Myocyte (in vitro differentiated cells): ENCODE data around the gene SYVN1. TPM values are rescaled to one million over a fixed set of nuclear protein-coding genes. Genes with fewer than 3 reads are reported as not detected.
"Not testable (repeated sequence)": the region's sequence is repeated elsewhere in the genome, so short reads cannot be mapped to it uniquely, and the experiment has no call there.

ENCODE experiments used
- DNase-seq: peaks from one replicate; pipeline ENCODE4 v3.0.0-alpha.2; 2012; ENCODE audit warnings: low read depth
- total RNA-seq: library from RNA; depleted of rRNA; stranded (reverse); fragments of >200 nt; gene quantifications from 2 replicates; pipeline ENCODE4 v1.2.3, GENCODE V29; 2014

Gene SYVN1
- total RNA-seq, 1 donor from 2014 or later = 25.1 TPM

DNA sequence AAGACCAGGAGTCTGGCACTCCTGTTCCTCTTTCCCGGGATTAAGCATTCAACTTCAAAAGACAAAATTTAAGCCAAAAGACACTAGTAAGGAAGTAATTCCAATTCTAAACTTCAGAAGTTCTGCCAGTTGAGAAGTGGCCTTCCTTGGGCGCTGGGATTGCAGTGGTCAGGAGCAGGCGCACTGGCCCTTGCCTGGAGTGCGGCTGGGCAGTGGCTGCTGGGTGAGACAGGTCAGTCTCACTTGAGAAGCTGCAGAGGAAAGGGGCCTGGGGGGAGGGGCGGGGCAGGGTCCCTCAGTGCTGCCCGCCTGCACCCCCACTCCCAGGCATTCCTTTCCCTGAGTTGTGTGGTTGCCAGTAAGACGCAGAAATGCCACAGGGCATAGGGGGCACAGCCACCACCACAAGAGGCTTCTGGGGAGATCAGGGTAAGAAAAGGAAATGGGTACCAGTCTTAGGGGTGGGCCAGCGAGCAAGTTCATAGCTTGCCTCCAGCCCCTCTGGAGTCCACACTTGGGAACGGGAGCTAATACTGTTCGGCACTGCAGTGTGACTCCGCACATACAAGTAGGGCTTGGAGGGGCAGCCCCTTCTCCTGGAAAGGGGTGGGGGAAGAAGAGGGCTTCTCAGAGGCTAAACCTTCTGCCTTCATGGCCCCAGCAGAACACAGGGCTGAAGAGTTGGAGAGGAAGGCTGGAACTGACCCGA lies 6.7 kb downstream of the SYVN1 start:
- DNase-seq = no peak

DNA sequence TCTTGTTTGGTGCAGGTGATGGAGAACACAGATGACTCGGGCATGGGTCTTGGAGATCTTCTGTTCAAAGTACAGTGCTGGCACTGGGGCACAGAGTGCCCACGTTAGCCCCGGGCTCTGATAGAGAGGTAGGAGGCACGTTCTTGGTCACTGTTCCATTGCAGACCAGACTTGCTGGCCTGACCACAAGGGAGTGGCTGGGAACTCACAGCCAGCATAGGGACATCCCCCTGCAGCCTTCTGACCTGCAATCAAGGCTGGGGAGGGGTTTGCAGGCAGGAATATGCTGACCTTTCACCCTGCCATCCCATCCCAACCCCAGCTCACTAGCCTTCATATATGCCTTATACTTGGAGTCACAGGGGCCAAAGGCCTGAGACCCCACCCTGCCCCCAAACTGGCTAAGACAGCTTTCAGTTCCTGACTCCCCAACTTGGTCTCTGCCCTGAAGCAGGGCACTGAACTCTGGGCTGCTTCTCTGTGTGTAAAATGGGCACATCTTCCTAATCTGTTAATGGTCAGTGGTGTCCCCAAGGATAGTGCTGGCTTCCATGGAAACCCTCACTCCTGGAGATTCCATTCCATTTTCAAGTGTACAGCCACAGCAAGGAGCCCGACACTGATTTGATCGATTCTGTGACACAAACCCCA lies 7.6 kb downstream of the SYVN1 start:
- DNase-seq = no peak

DNA sequence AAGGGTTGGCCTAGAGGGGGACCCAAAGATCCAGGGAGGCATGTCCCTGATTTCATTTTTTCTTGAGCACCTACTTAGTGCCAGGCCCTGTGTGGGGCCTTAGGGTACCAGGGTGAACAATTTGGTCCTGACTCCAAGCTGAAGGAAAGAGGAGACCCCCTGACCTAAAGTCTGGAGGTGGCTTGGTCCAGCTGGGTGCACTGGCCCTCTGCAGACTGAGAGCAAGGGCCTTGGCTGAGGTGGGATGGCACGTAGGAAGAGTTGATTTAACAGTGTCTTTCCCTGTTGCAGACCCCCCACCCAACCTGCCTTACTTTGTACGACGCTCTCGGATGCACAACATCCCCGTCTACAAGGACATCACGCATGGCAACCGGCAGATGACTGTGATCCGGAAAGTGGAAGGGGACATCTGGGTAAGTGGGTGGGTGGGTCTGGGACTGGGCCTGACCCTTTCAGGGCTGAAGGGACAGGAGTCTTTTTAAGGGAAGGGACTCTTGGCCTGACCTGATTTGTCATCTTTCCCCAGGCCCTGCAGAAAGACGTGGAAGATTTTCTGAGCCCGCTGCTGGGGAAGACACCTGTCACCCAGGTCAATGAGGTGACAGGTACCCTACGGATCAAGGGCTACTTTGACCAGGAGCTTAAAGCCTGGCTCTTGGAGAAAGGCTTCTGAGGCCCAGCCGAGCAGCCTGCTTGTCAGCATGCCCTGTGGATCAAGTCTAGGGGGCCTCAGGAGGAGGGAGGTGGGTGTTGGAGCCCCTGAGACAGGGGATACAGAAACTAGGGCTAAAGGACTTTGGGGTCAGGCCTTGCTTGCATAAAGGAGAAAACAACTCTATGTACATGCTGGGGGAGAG lies 8.9 kb downstream of the SYVN1 start:
- DNase-seq = no peak

DNA sequence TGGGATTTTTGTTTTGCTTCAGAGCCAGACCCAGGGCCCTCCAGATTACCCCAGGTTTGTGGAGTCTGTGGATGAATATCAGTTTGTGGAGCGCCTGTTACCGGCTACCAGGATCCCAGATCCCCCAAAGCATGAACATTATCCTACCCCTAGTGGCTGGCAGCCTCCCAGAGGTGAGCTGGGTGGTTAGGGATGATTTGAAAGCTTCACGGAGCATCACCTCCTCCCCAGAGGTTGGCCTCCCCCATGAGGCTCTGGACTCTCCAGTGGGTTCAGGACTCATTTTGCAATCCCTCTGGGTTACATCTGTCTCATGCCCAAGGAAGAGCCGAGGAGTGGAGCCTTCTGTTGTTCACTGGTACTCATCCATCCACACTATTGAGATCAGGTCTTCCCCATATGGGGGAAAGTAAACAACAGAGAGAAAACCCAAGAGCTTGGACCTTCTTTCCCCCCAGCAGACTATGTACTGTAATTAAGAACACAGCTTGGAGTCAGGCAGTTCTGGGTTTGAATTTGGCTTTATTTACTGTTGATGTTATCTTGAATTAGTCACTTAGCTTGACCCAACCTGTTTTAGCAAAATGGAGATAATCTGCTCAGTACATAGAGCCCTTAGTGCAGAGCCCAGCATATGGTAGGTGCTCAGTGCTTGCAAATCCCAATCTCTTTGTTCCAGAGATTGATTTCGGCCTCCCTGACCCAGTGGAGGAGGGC lies 9.7 kb downstream of the SYVN1 start:
- DNase-seq = no peak

DNA sequence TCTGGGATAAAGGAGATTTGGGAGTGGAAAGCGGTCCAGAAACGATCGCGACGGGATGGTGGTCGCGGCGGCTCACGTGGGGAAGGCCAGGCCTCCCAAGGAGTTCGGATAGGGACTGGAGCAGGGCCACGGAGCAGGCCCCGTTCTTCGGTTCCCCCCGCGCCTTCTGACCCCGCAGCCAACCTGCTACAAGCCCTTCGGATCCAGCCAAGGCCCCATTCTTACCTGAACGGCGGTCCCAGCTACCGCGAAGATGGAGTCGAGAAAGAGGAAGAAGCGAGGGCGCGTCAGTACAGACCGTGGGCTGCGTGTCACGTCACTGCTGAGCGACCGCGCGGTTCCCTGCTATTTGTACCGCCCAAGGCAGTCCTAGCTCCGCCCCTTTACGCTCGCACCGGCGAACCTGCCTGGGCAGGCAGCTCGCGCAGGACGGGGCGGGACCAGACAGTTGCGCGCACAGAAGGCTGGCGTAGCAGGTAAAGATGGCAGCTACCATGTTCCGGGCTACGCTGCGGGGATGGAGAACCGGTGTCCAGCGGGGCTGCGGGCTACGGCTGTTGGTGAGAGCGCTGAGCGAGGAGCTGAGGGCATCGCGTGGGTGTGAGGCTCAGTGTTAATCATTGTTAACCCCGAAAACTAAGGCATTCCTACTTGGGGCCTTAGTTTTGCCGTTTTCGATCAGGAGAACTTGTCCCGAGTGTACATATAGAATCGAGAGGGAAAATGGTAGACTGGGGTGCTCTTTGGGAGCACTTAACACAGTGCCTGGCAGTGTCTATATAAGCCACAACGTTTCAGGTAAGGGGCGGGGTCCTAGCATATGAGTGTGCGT lies 12.2 kb downstream of the SYVN1 start, which contains the start of the genes FAU and MRPL49:
FAU (minus strand) TSS at position 270 of the 832 bp plus-strand sequence. CDS start 321 bp downstream, outside the sequence.
MRPL49 (plus strand) TSS at position 457 of the 832 bp plus-strand sequence; CDS start at position 483, 26 bp downstream.
- DNase-seq = peak; percentile 95

DNA sequence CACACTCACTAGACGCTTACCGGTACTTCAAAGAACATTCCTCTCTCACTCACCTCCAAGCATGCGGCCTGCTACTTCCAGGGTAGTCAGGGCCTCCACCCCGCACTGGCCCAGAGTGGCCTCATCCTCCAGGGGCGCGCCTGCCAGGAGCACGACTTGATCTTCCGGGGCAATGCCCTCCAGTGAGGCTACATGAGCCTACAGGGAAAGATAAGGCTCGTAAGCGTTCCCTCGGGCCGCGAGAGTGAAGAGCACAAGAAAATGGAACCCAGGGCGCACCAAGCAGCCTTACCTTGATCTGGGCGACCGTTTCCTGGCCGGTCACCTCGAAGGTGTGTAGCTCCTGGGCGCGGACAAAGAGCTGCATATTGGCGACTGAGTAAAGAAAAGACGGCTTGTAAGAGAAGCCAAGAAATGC lies 12.9 kb downstream of the SYVN1 start:
- no peak for DNase-seq

DNA sequence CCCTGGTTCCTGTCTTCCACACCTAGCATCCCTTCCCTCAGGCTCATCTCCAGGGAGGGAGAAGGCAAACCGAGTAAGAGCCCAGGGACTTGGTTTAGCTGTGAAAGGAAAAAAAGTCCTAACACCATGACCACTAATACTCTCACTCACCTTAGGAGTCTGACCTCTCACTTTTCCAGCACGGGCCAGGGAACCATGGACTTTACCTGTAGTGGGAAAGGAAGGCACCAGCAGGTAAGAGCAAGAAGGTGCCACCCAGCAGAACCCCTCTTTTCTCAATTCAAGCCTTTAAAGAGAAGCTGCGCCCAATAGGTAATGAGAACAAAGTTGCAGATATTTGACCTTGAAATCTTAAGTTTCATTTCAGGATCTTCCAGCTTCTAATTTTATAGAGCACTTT lies 13.5 kb downstream of the SYVN1 start:
- no peak for DNase-seq

DNA sequence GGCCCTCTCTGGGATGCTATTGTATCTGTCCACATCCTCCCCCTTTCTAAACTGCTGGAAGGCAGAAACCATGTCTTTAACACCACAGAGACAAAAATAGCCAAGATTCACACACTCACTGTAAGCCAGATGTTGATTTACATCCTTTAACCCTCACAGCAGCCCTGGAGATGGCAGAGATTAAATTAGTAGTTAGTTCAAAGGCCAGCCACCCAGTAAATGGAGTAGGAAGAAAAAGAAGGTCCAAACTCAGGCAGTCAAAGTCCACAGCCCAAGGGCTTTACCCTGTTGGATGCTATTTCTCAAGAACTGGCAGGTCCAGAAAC lies 14.7 kb downstream of the SYVN1 start:
- no peak for DNase-seq

GRCh38 chr11:65118891-65119669 lies 15.2 kb downstream of the SYVN1 start:
- DNase-seq = not testable (repeated sequence)

DNA sequence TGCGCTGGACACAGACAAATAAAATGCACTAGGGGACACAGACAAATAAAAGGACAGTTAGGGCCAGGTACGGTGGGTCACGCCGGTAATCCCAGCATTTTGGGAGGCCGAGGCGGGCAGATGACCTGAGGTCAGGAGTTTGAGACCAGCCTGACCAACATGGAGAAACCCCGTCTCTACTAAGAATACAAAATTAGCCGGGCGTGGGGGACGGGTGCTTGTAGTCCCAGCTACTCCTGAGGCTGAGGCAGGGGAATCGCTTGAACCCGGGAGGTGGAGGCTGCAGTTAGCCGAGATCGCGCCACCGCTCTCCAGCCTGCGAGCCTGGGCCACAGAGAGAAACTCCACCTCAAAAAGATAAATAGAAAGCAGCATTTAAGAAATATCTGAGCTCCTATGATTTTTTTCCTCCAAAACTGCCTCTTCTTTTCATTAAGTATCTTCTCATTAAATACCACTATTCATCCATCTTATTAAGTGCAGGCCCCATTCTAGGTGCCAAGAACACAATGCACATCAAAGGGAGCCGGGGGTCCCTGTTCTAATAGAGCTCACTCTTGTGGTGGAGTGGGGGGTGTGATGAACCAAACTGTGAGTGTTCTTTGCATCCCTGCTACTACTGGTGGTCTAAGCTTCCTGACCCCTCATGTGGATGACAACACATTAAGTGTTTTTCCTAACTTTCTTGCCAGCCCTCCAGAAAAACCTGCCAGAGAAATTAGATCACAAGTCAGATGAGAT lies 16.1 kb downstream of the SYVN1 start:
- no peak for DNase-seq

DNA sequence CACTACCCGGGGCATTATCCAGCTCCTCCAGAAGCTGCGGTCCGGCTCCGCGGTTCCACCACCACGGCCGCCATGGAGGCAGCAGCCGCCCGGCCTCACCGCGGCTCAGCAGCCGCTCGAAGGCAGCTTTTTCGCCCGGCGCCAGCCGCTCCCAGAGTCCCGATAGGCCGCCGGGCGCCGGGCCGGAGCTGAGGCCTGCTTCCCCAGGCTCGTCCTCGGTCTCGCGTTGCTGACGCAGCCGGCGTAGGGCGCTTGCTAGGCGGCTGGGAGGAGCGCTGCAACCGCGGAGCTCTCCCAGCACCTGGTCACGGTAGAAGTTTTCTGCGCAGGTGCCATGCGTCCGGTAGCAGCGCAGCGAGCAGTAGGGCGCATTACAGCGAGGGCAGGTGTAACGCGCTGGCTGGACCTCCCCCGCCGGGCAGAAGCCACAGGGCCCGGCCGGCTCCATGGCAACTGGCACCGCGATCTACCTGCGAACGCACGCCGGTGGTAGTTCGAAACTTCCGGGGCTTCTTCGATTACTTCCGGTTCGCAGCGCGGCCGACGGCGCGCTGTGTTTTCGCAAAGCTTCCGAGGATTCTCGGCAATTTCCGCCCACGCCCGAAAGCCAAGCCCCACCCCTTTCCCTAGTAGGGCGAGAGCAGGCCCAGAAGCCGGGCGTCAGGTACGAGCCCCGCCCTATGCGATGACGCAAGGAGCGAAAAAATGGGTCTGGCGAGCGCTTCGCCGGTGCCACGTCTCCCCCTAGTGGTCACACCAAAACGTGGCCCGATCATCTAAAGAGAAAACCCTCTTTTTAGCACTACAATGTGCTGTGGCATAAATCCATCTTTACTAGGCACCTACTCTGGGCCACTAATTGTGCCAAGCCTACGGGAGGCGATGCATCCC lies 16.9 kb downstream of the SYVN1 start, which contains the start of gene ZNHIT2:
ZNHIT2 (minus strand) TSS at position 496 of the 891 bp plus-strand sequence; CDS start at position 448, 48 bp downstream.
- DNase-seq = peak; percentile 99

GRCh38 chr11:65116370-65117205 lies 17.7 kb downstream of the SYVN1 start:
- DNase-seq = peak; percentile 49

GRCh38 chr11:65115361-65116082 lies 18.8 kb downstream of the SYVN1 start:
- DNase-seq = no peak

GRCh38 chr11:65114538-65115171 lies 19.7 kb downstream of the SYVN1 start:
- DNase-seq = no peak

- DNase-seq = no peak
These were observed 20.5 kb downstream of the SYVN1 start for GRCh38 chr11:65113839-65114238.
